GM21360 (cell line): Measurements from ENCODE around the gene BCL2L14.
"Not testable (repeated sequence)": the region's sequence is repeated elsewhere in the genome, so short reads cannot be mapped to it uniquely, and the experiment has no call there.

Experiments
- ATAC-seq: cut with Tn5 transposase; IDR thresholded peaks from one replicate; pipeline ENCODE4 v1.9.1; 2021; ENCODE audit warnings: mild to moderate bottlenecking, moderate library complexity; ENCODE audit not compliant: unreplicated experiment

BCL2L14 gene

GRCh38 chr12:12099102-12099501, 28.4 kb downstream of the BCL2L14 start:
- ATAC-seq = no peak

- ATAC-seq = no peak
These were observed 36.9 kb downstream of the BCL2L14 start for GRCh38 chr12:12107678-12108077.

GRCh38 chr12:12108441-12109058, 37.8 kb downstream of the BCL2L14 start:
- no peak for ATAC-seq

- not testable (repeated sequence) for ATAC-seq
These were observed 40.3 kb downstream of the BCL2L14 start for GRCh38 chr12:12110923-12111555.

- ATAC-seq = no peak
These were observed 44.8 kb downstream of the BCL2L14 start for GRCh38 chr12:12115514-12115913.

- no peak for ATAC-seq
These were observed 45.9 kb downstream of the BCL2L14 start for GRCh38 chr12:12116677-12117076.

GRCh38 chr12:12121061-12121460, 50.3 kb downstream of the BCL2L14 start:
- no peak for ATAC-seq

- ATAC-seq = no peak
These were observed 52.4 kb downstream of the BCL2L14 start for GRCh38 chr12:12123036-12123604.

GRCh38 chr12:12126551-12126950, 55.8 kb downstream of the BCL2L14 start:
- no peak for ATAC-seq

- ATAC-seq = no peak
These were observed 56.6 kb downstream of the BCL2L14 start for GRCh38 chr12:12127304-12127703.

- ATAC-seq = no peak
These were observed 57.9 kb downstream of the BCL2L14 start for GRCh38 chr12:12128670-12129069.

- ATAC-seq = no peak
These were observed 62.5 kb downstream of the BCL2L14 start for GRCh38 chr12:12133259-12133658.

- ATAC-seq = no peak
These were observed 63.0 kb downstream of the BCL2L14 start for GRCh38 chr12:12133785-12134184.

- no peak for ATAC-seq
These were observed 67.7 kb downstream of the BCL2L14 start for GRCh38 chr12:12138203-12139154.

GRCh38 chr12:12141000-12141399, 70.3 kb downstream of the BCL2L14 start:
- no peak for ATAC-seq

- ATAC-seq = not testable (repeated sequence)
These were observed 73.8 kb downstream of the BCL2L14 start for GRCh38 chr12:12144531-12144930.

GRCh38 chr12:12147111-12147510, 76.4 kb downstream of the BCL2L14 start:
- ATAC-seq = no peak
